GM12864 (cell line): Measurements from ENCODE around the gene OXNAD1.

Experiments
- DNase-seq: peaks from one replicate; pipeline ENCODE4 v3.0.0-alpha.2; 2011; ENCODE audit warnings: low read depth
- H3K4me3 ChIP-seq: 2 replicates; pipeline ENCODE4 v1.5.1; 2011; ENCODE audit warnings: mild to moderate bottlenecking, low read depth, low read length, control low read depth
- CTCF ChIP-seq: IDR thresholded peaks from 2 replicates; pipeline ENCODE4 v1.5.1; 2011; ENCODE audit warnings: low read depth, mild to moderate bottlenecking, moderate library complexity, low read length, control low read depth, inconsistent platforms; ENCODE audit errors: missing control alignments

The OXNAD1 gene

GRCh38 chr3:16300881-16301359 lies 35.9 kb downstream of the OXNAD1 start:
- DNase-seq, result no peak
- H3K4me3 ChIP-seq, result no peak overlapping the region

GRCh38 chr3:16301507-16301906 lies 36.5 kb downstream of the OXNAD1 start:
- no peak for TF ChIP-seq CTCF
- H3K4me3 ChIP-seq, result no peak overlapping the region
- no peak for DNase-seq

More at GRCh38 chr3:16300881-16301359, 35.9 kb downstream of the OXNAD1 start:
- TF ChIP-seq CTCF, result no peak

GRCh38 chr3:16302082-16302631 lies 37.1 kb downstream of the OXNAD1 start:
- TF ChIP-seq CTCF, result no peak
- no peak overlapping the region for H3K4me3 ChIP-seq
- DNase-seq, result no peak

GRCh38 chr3:16303037-16303575 lies 38.1 kb downstream of the OXNAD1 start:
- TF ChIP-seq CTCF, result no peak
- no peak overlapping the region for H3K4me3 ChIP-seq
- no peak for DNase-seq

- TF ChIP-seq CTCF, result no peak
- DNase-seq, result no peak
- H3K4me3 ChIP-seq, result no peak overlapping the region
Measured at GRCh38 chr3:16304061-16305010, 39.3 kb downstream of the OXNAD1 start.

- no peak for DNase-seq
- no peak for TF ChIP-seq CTCF
- no peak overlapping the region for H3K4me3 ChIP-seq
Measured at GRCh38 chr3:16305111-16305541, 40.1 kb downstream of the OXNAD1 start.
